Naive B cell (primary cell): ENCODE results near the gene MRPS10. TPM values are rescaled to one million over a fixed set of nuclear protein-coding genes. Genes with fewer than 3 reads are reported as not detected.

Source experiments
- ATAC-seq, 2 donors: fragments of 150-1000 bp; cut with Tn5 transposase; 2 replicates each; pipeline ENCODE4 v1.10.0; 2021; ENCODE audit warnings: low read depth in 2 of 2, mild to moderate bottlenecking in 2 of 2, moderate library complexity in 2 of 2
- DNase-seq: peaks from one replicate; pipeline ENCODE4 v3.0.0; 2022
- H3K27ac Mint-ChIP-seq, 6 donors: one replicate each; pipeline ENCODE4 v1.8.0; 2020 to 2022; ENCODE audit warnings: mild to moderate bottlenecking in 6 of 6, mixed read lengths in 6 of 6, moderate library complexity in 5 of 6, inconsistent platforms in 2 of 6
- H3K27me3 Mint-ChIP-seq, 3 donors: one replicate each; pipeline ENCODE4 v1.8.0; 2021 to 2022; ENCODE audit warnings: mixed read lengths in 3 of 3, mild to moderate bottlenecking in 1 of 3
- H3K36me3 Mint-ChIP-seq, 2 donors: one replicate each; pipeline ENCODE4 v1.8.0; 2020 to 2022; ENCODE audit warnings: mixed read lengths in 2 of 2, inconsistent platforms in 1 of 2, mild to moderate bottlenecking in 1 of 2
- H3K4me1 Mint-ChIP-seq, 3 donors: one replicate each; pipeline ENCODE4 v1.8.0; 2020 to 2022; ENCODE audit warnings: mixed read lengths in 3 of 3, inconsistent platforms in 1 of 3, mild to moderate bottlenecking in 1 of 3, moderate library complexity in 1 of 3
- H3K4me3 Mint-ChIP-seq, 8 donors: one replicate each; pipeline ENCODE4 v1.8.0; 2020 to 2022; ENCODE audit warnings: mild to moderate bottlenecking in 8 of 8, mixed read lengths in 8 of 8, moderate library complexity in 8 of 8, inconsistent platforms in 2 of 8
- H3K9me3 Mint-ChIP-seq, 7 donors: one replicate each; pipeline ENCODE4 v1.8.0; 2020 to 2022; ENCODE audit warnings: mixed read lengths in 7 of 7, mild to moderate bottlenecking in 5 of 7, inconsistent platforms in 2 of 7, moderate library complexity in 1 of 7
- polyA plus RNA-seq, 6 donors: library from polyadenylated mRNA; unstranded; fragments of 300-500 nt; fragmentation: Illumina TruSeq; gene quantifications; one replicate each; pipeline ENCODE4 v1.2.3, GENCODE V29; 2021; ENCODE audit warnings: low read depth in 6 of 6

Gene MRPS10
- 10 to 100 TPM; 39.3 to 53.1 (median 50.2) TPM for polyA plus RNA-seq

DNA sequence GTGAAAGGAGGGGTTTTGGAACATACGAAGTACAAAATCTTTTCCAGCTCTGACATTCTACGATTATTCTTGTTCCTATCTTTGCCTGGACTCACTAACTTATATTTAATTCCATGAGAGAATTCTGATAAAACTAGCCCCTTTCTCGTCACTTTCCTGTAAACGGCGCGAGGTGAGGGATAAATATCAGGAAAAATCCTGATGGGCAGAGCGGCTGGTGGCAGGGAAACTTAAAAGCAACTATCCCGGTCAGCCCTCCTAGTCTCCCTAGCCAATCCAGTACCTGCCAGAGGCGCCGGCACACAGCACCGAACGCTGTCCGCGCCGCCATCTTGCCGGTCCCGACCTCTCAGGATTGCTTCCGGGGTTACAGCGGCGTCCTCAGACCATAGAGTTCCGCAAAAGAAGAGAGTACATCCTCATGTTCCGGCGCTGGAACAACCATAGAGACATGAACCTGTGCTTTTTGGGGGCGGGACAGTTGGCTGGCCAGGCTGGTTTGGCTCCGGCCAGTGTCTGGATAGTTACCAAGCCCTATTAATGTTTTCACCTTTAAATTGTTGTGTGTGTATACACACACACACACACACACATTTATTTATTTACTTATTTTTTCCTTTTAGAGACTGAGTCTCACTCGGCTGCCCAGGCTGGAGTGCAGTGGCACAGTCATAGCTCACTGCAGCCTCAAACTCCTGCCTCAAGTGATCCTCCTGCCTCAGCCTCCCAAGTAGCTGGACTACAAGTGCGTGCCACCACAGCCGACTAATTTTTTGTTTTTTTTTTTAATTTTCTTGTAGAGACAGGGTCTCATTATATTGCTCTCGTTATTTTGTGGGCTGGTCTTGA is at the start of gene MRPS10:
MRPS10 (minus strand) TSS at position 343 of the 849 bp plus-strand sequence; CDS start at position 331, 12 bp downstream.
- peak; percentile 99 to 100 for ATAC-seq
- DNase-seq = peak; percentile 88
- H3K9me3 Mint-ChIP-seq = no peaks in the 10 kb centered on the region
- peaks cover 9 to 29% (median 16%) of the 10 kb centered on the region in 3 donors for H3K4me1 Mint-ChIP-seq
- H3K27ac Mint-ChIP-seq = peak within 1 kb of the TSS; percentile 95 to 99 (median 96)
- peak within 1 kb of the TSS; percentile 92 to 100 (median 98) for H3K4me3 Mint-ChIP-seq
- no peaks in the 10 kb centered on the region for H3K27me3 Mint-ChIP-seq
- peaks cover 5 to 7% of the 10 kb centered on the region in 2 donors for H3K36me3 Mint-ChIP-seq

- ATAC-seq = no peak
- H3K4me3 Mint-ChIP-seq = no peak overlapping the region
- peaks cover 8 to 17% (median 9%) of the 10 kb centered on the region in 3 donors for H3K4me1 Mint-ChIP-seq
- no peak overlapping the region for H3K27ac Mint-ChIP-seq
- peaks cover 0 to 5% (median 0%) of the 10 kb centered on the region in 3 donors for H3K27me3 Mint-ChIP-seq
- H3K9me3 Mint-ChIP-seq = no peaks in the 10 kb centered on the region
- DNase-seq = no peak
- no peaks in the 10 kb centered on the region for H3K36me3 Mint-ChIP-seq
Observed at GRCh38 chr6:42266538-42266937, 48.9 kb upstream of the MRPS10 start.

- no peak for DNase-seq
- no peak for ATAC-seq
- Mint-ChIP-seq H3K27me3 (peaks cover 0 to 5% (median 0%) of the 10 kb centered on the region in 3 donors), H3K27ac (no peak overlapping the region), H3K36me3 (no peaks in the 10 kb centered on the region), H3K4me3 (no peak overlapping the region), H3K9me3 (no peaks in the 10 kb centered on the region), H3K4me1 (peaks cover 8 to 15% (median 9%) of the 10 kb centered on the region in 3 donors)
Observed at GRCh38 chr6:42264852-42265390, 47.3 kb upstream of the MRPS10 start.

- H3K4me1 Mint-ChIP-seq = peaks cover 2 to 9% (median 5%) of the 10 kb centered on the region in 3 donors
- no peaks in the 10 kb centered on the region for H3K36me3 Mint-ChIP-seq
- H3K4me3 Mint-ChIP-seq = no peak overlapping the region
- no peak overlapping the region for H3K27ac Mint-ChIP-seq
- no peaks in the 10 kb centered on the region for H3K9me3 Mint-ChIP-seq
- peaks cover 0 to 5% (median 0%) of the 10 kb centered on the region in 3 donors for H3K27me3 Mint-ChIP-seq
- DNase-seq (no peak), ATAC-seq (no peak)
Observed at GRCh38 chr6:42264162-42264851, 46.6 kb upstream of the MRPS10 start.

- Mint-ChIP-seq H3K27ac (no peak overlapping the region), H3K4me3 (no peak overlapping the region), H3K4me1 (peaks cover 0 to 5% (median 4%) of the 10 kb centered on the region in 3 donors), H3K36me3 (no peaks in the 10 kb centered on the region), H3K9me3 (no peaks in the 10 kb centered on the region), H3K27me3 (peaks cover 0 to 5% (median 0%) of the 10 kb centered on the region in 3 donors)
- DNase-seq (no peak), ATAC-seq (no peak)
Observed at GRCh38 chr6:42263165-42263728, 45.6 kb upstream of the MRPS10 start.

DNA sequence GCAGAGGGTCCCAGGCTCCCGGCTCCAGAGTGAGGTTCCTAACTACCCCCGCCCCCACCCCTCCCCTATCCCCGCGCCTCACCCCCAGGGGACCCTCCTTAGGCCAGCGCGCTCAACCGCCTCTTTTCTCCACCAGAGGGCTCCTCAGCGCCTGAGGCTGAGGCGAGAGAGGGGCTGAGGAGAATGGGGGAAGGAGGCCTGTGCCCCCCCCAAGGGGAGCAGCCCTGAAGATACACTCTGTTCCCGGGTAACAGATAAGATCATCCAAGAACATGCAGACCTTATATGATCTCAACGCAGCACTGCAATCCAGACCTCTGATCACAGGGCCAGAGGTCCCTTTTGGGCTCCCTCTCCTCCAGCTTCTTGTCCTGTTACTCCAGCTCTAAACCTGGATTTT is 43.3 kb upstream of the MRPS10 start:
- Mint-ChIP-seq H3K9me3 (no peaks in the 10 kb centered on the region), H3K4me3 (no peak overlapping the region)
- peak; percentile 3 for DNase-seq

DNA sequence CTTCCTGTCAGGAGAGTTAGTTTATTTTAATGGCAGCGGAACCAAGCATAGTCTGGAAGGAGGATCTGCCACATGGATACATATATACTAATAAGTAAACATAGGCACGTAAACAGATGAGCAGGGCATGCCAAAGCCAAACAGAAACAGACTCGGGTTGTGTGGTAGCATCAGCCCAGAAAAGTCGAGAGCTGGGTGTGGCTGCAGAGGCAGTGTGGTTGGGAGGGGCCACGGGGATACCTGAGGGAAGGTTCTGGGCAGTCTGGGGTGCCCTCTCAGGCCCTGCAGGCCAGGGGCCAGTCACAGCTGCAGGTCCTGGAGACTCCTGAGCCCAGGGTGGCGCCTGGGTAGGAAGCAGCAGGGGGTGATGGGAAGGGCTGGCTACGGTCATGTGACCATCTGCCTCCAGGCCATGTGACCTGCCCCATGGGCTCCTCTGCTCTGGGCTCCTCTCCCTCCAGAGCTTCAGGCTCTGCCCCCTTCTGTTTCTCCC is 42.8 kb upstream of the MRPS10 start:
- H3K9me3 Mint-ChIP-seq = no peaks in the 10 kb centered on the region
- no peaks in the 10 kb centered on the region for H3K27me3 Mint-ChIP-seq
- H3K27ac Mint-ChIP-seq = peak overlapping the region in 1 of 6 donors; percentile 21
- H3K36me3 Mint-ChIP-seq = no peaks in the 10 kb centered on the region
- H3K4me3 Mint-ChIP-seq = no peak overlapping the region
- DNase-seq (no peak), ATAC-seq (no peak)
- no peaks in the 10 kb centered on the region for H3K4me1 Mint-ChIP-seq

More for the DNA sequence above, 43.3 kb upstream of the MRPS10 start:
- Mint-ChIP-seq H3K36me3 (no peaks in the 10 kb centered on the region), H3K27ac (no peak overlapping the region), H3K27me3 (peaks cover 0 to 4% (median 0%) of the 10 kb centered on the region in 3 donors), H3K4me1 (no peaks in the 10 kb centered on the region)
- peak; percentile 23 to 35 for ATAC-seq

- Mint-ChIP-seq H3K4me1 (no peaks in the 10 kb centered on the region), H3K4me3 (no peak overlapping the region), H3K27me3 (no peaks in the 10 kb centered on the region), H3K27ac (no peak overlapping the region), H3K36me3 (no peaks in the 10 kb centered on the region), H3K9me3 (no peaks in the 10 kb centered on the region)
- DNase-seq (no peak), ATAC-seq (no peak)
Observed at GRCh38 chr6:42259841-42260395, 42.3 kb upstream of the MRPS10 start.

DNA sequence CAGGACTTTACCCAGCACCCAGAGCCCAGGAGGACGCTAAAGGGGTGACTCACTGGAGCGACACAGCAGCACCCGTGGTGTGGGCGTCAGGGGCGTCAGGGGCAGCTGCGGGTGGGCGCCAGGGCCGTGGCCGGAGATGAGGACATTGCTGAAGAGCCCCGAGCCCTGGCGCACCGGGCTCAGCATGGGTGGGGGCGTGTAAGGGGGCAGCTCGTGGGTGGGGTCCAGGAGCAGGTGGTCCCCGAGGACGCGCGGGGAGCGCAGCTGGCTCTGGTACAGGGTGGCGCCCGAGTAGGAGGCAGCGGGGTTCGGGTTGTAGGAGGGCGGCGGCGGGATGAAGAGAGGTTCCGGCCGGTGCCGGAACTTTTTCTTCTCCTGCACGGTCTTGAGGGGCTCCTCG is 41.6 kb upstream of the MRPS10 start:
- Mint-ChIP-seq H3K36me3 (no peaks in the 10 kb centered on the region), H3K4me3 (peak overlapping the region in 1 of 8 donors; percentile 65), H3K27me3 (peaks cover 0 to 3% (median 0%) of the 10 kb centered on the region in 3 donors), H3K4me1 (no peaks in the 10 kb centered on the region), H3K27ac (no peak overlapping the region), H3K9me3 (no peaks in the 10 kb centered on the region)
- no peak for ATAC-seq
- no peak for DNase-seq

DNA sequence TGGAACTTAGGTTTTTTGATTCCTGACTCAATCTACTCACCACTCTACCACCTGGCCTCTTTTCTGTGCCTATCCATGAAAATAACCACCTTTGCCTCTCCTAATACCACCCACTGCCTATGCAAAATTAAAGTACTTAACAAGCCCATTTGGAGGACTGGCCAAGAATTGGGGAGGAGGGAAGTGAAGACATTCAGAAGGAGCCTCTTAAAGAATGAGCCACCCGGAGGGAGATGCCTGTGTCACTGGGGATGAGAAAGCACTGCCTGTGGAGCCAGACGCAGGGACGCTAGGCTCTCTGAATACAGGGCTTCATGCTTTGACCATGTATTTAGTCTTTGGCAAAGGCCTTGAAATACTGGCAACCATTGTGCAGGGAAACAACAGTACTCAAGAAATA is 40.0 kb upstream of the MRPS10 start:
- H3K27me3 Mint-ChIP-seq = peaks cover 0 to 3% (median 0%) of the 10 kb centered on the region in 3 donors
- H3K27ac Mint-ChIP-seq = no peak overlapping the region

GRCh38 chr6:42257063-42257462 is 39.4 kb upstream of the MRPS10 start:
- no peaks in the 10 kb centered on the region for H3K36me3 Mint-ChIP-seq
- ATAC-seq = no peak
- peaks cover 0 to 3% (median 0%) of the 10 kb centered on the region in 3 donors for H3K27me3 Mint-ChIP-seq
- H3K4me3 Mint-ChIP-seq = no peak overlapping the region
- H3K4me1 Mint-ChIP-seq = no peaks in the 10 kb centered on the region
- H3K27ac Mint-ChIP-seq = no peak overlapping the region
- no peaks in the 10 kb centered on the region for H3K9me3 Mint-ChIP-seq
- no peak for DNase-seq

More for the DNA sequence above, 40.0 kb upstream of the MRPS10 start:
- Mint-ChIP-seq H3K4me3 (no peak overlapping the region), H3K4me1 (no peaks in the 10 kb centered on the region), H3K36me3 (no peaks in the 10 kb centered on the region), H3K9me3 (no peaks in the 10 kb centered on the region)
- DNase-seq (no peak), ATAC-seq (no peak)

GRCh38 chr6:42255050-42255449 is 37.4 kb upstream of the MRPS10 start:
- H3K36me3 Mint-ChIP-seq = no peaks in the 10 kb centered on the region
- H3K4me1 Mint-ChIP-seq = no peaks in the 10 kb centered on the region
- H3K4me3 Mint-ChIP-seq = no peak overlapping the region
- H3K27me3 Mint-ChIP-seq = peaks cover 0 to 3% (median 0%) of the 10 kb centered on the region in 3 donors
- ATAC-seq = no peak
- no peak for DNase-seq
- no peaks in the 10 kb centered on the region for H3K9me3 Mint-ChIP-seq
- H3K27ac Mint-ChIP-seq = no peak overlapping the region

DNA sequence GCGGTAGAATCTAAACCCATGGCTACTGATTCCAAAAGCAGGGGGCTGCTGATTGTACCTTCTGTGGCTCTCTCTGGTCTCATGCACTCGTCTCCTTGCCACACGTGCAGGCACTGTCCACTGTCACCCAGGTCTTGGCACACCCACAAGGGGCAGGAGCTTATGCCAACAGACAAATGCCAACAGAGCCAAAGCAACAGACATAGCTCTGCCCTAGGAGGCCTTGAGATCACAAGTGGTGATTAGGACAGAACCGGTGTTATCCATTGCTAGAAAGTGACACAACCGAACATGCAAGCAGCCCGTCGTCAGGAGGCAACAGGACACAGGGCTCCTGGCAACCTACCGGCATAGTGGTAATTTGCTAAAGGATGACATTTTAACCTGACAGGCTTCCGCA is 36.8 kb upstream of the MRPS10 start:
- DNase-seq (no peak), ATAC-seq (no peak)
- no peaks in the 10 kb centered on the region for H3K4me1 Mint-ChIP-seq
- no peak overlapping the region for H3K27ac Mint-ChIP-seq
- H3K27me3 Mint-ChIP-seq = peaks cover 0 to 3% (median 0%) of the 10 kb centered on the region in 3 donors
- no peak overlapping the region for H3K4me3 Mint-ChIP-seq
- no peaks in the 10 kb centered on the region for H3K9me3 Mint-ChIP-seq
- no peaks in the 10 kb centered on the region for H3K36me3 Mint-ChIP-seq
